HG03280 (cell line): ENCODE data around the gene HLA-DPA1.
A peak's percentile ranks its signal among the peaks of the same experiment; 100 is the strongest.

Experiments
- ATAC-seq: cut with Tn5 transposase; IDR thresholded peaks from one replicate; pipeline ENCODE4 v1.9.1; 2021; ENCODE audit warnings: mild to moderate bottlenecking, moderate library complexity; ENCODE audit not compliant: unreplicated experiment

The HLA-DPA1 gene

DNA sequence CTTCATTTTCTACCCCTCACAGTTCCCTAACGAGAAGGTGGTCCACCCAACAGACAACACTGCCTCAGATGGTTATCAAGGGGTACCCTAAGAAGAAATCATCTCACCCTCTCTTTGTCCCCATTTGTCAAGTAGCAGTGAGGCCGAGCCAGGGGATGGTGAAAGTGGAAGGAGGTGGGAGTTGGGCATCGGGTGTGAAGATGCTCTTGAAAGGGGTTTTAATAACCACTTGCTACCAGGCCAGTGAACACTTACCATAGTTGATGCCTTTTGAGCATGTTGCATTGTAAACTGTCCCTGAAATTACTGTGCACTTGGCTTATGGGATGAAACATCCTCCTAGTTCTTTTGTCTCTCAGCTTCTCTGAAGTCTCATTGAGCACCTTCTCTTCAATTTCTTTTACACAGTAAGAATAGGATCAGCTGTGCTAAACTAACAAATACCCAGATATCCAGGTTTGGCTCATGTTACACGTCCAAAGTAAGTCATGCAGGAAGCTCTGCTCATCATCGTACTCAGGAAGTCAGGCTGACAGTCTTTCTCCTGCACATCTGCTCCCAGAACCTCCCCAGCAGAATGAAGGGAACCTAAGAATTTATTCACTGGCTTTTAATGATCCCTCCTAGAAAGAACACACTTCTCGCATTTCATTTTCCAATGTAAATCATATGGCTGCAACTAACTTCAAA lies 15.6 kb upstream of the HLA-DPA1 start:
- no peak for ATAC-seq

DNA sequence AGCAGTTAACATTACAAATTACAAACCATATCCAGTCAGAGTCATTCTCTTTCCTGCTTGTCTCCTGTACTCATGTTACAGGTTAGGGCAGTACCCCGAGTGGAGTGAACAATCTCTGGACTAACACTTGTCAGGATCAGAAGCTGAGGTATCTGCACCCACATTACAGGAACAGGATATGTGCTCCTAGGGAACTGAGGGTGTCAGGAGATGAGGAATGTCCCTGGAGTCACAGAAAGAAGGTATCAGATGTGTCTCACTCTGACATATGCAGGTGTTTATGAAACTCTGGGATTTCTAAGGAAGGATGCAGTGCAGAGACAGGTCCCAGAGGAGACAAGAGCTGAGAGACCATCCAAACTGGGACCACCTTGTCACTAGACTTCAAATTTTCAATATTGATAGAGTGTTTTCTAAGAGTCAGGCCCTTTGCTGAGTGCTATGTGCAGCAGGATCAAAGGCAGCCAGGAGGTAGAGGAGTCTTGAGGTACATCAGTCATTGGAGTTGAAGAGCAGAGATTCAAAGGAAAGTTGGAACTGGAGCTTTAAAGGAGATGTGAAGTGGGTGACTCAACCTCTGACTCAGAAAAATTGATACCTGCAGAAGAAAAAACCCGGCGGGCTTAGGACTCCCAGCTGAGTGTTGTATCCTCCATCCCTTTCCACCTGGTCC lies 14.9 kb upstream of the HLA-DPA1 start:
- ATAC-seq = no peak

DNA sequence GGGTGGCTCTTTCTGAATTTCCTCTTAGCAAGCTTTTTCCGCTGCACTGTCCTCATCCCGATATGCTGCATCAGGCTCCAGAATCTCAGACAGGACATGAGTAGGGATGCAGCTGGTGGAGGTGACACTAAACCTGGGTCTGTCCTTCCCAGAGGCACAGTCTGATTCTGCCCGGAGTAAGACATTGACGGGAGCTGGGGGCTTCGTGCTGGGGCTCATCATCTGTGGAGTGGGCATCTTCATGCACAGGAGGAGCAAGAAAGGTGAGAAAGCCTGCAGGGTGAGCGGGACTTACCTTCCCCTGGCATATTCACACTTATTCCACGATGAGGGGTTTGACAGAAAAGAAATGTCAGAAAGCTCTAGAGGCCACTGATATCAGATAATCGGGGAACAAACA lies 12.2 kb upstream of the HLA-DPA1 start:
- ATAC-seq = no peak

DNA sequence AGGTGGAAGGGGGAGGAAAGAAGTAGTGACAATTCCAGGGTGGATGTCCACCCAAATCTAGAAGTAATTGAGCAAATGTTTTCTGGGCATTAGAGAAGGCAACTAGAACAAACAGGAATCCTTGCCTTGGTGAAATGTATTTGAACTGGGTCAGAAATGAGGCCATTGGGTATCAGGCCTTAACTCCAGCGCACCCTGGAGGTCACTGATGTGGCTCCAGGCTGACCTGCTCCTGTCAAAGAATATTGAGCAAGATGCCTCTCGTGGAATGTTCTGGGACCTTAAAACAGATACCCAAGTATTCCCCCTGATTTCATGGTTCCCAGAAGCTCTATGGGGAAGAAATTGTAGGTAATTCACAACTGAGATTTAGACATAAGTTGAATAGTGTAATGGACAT lies 9.3 kb upstream of the HLA-DPA1 start:
- no peak for ATAC-seq

DNA sequence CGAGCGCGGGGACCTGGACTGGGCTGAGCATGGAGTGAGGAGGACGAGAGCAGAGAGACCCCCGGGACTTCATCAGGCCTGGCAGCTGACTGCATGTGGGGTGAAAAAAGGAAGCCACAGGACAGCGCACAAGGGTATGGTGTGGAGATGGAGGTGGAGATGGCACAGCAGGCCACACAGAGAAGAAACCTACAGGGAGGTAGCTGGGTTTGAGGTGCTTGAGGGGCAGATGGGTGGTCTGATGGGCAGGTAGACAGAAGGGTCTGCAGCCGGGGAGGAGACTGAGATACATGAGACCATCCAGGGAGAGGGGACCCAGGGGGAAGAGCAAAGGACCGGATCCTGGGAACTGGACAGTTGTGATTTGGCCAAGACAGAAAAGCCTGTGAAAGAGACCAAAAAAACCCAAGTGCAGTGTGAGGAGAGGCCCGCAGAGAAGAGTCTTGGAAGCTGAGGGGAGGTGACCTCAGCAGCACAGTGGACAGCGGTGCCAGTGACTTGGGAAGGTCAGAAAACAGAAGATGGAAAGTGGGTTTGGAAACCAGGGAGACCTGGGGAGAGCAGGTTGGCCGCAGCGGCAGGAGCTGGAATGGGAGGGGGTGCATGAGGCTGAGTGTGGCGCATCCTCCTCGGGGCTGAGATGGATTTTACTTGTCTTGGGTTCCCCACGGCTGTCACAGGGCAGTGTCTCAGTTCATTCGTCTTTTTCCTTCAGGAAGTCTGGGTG lies 7.8 kb upstream of the HLA-DPA1 start:
- no peak for ATAC-seq

DNA sequence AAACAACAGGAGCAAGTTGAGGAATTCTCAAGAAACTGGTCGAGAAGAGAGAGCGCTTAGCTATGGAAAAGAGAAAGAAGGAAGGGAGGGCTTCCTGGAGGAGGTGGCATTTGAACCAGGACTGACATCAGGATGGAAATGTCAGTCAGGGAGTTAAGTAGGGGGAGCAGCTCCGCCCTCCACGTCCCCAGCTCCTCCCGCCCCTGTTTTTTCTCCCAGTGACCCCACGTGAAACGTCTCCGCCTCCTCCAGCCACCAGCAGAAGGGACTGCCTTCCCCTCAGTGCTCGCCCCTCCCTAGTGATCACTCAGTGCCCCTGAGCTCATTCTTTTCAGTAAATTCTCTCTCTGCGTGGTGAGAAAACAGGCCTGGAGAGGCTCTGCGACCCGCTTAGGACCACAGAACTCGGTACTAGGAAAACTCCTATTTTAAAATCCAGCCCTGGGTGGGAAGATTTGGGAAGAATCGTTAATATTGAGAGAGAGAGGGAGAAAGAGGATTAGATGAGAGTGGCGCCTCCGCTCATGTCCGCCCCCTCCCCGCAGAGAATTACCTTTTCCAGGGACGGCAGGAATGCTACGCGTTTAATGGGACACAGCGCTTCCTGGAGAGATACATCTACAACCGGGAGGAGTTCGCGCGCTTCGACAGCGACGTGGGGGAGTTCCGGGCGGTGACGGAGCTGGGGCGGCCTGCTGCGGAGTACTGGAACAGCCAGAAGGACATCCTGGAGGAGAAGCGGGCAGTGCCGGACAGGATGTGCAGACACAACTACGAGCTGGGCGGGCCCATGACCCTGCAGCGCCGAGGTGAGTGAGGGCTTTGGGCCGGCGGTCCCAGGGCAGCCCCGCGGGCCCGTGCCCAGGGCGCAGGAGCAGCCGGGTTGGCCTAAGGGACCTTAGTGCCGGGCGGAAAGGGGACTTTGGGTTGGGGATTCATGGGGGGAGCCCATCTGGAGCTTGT lies 7.0 kb upstream of the HLA-DPA1 start:
- ATAC-seq = no peak

DNA sequence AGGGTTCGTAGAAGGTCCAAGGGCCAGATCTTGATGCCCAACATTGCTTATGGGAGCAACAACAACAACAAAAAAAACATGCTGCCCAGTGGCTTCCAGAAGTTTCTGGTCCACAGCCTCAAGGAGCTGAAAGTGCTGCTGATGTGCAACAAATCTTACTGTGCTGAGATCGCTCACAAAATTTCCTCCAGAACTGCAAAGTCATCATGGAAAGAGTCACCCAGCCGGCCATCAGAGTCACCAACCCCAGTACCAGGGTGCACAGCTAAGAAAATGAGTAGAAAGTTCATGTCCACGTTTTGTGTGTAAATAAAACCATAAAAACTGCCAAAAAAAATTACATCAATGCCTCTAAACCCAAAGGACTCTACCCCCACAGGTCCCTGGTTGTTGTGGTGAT lies 6.1 kb upstream of the HLA-DPA1 start:
- no peak for ATAC-seq

DNA sequence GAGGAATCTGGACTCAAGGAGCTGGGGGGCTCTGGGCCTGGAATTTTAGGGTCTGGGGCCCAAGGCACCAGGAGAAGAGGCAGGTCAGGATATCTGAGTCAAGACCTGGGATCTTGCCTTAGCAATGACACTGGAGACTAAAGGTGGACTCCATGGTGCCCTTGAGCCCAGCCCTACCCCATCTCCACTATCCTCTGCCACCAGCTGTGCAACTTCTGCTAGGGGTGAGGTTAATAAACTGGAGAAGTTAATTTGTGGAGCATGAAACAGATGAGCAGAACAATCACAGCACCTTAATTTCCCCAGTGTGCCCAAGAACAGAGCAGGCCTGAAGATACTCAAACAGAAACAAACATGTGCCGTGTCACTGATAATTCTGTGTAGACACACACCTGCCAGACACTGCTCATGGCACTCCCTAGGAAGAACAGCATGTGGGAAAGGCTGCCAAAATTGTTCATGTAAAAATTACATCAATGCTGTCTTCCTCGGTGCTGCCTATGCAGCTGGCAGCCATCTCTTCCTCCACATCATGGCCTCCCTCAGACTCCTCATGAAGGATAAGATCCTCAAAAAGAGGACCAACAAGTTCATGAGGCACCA lies 5.6 kb upstream of the HLA-DPA1 start:
- ATAC-seq = no peak

DNA sequence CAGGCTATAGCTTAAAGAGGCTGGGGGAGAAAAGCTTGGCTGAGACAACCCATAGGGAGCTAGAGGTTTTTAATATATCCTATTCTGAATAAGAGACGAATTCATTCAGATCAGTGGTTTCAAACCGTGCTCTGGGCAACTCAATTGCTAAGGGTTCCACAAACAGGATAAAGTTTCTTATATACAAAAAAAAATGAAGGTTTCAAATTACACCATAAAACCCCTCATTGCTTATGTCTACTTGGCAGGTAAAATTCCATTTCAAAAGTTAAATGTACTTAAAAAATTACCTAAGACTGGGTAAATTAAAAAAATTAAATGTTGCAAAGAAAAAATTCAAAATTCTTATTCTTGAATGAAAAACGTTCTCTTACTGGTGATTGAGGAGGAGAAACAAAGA lies 5.0 kb upstream of the HLA-DPA1 start:
- no peak for ATAC-seq

DNA sequence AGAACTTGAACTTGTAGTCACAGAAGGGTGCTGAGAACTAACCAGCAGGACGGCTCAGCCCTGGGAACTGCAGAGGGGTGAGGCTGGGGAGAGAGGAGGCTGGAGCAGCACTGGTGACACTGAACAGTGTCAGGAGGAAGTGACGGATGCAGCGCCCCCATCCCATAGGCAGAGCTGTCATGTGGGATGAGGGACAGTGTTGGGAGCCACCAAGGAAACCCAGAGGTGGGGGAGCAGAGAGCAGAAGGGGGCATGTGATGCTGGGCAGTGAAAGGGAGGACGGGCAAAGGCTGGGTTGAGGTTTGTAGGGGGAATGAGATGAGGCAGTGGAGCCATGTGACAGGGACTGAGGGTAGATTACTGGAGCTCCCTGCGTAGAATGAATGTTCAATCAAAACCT lies 4.5 kb upstream of the HLA-DPA1 start:
- no peak for ATAC-seq

DNA sequence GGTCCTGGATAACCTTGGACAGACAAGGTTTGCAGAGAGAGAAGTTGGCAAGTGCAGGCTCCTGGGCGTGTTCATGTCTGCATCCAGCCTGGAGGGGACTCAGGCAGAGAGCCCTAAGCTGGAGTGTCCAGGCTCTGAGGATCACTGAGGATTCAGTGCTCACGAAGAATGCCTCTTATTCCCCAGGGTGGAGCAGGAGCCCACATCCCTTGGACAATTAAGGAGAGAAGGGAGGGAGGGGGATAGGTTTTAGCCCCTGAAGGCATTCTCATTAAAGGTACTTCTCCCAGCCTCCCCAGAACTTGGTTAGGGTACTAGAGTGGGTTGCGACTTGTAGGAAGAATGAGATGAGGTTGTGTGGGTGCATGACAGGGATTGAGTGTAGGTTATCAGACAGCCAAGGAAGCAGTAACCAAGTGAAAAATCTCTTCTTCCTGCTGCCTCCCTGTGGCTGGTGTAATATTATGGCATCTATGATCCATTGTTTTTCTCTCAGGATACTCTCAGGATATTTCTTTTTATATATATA lies 3.0 kb upstream of the HLA-DPA1 start:
- no peak for ATAC-seq

DNA sequence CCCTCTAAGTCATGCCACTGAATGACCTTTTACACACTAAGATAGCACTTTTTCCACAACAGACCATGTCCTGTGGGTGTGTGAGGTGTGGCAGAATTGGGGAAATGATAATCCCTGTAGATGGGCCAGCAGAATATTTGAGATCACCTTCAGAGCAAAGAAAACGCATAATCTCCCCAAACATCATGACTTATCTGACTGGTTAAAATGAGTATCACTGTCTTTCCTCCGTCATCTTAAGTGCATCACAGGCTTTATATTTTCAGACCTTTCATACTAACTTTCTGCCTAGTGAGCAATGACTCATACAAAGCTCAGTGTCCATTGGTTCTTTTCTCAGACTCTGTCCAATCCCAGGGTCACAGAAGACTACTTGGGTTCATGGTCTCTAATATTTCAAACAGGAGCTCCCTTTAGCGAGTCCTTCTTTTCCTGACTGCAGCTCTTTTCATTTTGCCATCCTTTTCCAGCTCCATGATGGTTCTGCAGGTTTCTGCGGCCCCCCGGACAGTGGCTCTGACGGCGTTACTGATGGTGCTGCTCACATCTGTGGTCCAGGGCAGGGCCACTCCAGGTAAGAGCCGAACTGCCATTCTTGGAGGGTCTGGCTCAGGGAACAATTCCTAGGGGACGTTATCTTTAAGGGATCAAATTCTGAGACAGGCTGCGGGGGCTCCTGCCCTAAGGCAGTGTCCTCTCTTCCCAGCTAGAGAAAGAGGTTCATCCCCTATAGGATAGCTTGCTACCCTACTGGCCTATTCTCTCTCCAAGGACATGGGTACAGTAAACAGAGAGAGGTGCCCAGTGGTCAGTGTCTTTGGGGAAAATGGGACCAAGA lies 2.3 kb upstream of the HLA-DPA1 start, which contains the start of gene HLA-DPB1:
Gene HLA-DPB1 (plus strand): TSS at position 423 of the 838 bp plus-strand sequence. CDS start 52 bp downstream, at position 475.
- peak; percentile 72 for ATAC-seq

DNA sequence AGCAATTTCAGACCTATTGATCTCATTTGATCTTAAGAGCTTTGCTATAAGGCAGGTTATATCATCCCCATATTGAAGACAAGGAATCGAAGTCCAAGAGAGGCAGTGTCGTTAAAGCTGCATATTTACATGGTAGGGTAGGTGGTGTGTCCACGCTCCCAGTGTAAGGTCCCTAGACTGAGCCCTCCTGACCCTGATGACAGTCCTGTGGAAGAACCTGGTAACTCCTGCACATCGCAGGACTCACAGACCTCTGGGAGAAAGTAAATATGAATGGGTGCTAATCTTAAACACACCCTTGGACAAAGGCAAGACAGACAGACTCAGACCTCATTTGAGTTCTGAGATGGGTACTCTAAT lies 1.7 kb upstream of the HLA-DPA1 start:
- peak; percentile 10 for ATAC-seq

DNA sequence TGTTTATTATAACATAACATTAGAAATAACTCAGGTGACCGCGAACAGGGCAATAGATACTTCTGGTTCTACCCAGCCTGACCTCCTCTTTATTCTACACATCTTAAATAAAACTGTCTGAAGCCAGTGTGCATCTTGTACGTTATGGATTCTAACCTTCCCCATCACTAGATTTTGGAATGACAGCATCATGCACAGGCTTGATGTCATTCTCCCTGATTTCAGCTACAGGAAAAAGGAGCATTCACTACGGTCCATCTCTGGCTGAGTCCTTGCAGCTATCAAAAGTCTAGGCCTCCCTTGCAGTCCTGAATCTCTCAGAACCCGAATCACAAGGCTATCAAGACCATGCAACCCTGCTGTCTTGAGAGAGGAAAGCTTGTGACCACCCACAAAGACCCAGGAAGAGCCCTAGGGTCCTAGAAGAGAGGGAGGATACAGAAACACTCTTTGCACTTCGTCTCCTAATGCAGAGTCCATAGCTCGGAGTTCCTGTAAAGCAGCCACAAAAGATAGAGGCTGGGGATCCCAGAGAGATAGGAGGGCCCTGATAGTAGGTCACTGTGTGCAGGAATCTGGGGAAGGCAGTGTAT lies 845 bp downstream of the HLA-DPA1 start:
- no peak for ATAC-seq

DNA sequence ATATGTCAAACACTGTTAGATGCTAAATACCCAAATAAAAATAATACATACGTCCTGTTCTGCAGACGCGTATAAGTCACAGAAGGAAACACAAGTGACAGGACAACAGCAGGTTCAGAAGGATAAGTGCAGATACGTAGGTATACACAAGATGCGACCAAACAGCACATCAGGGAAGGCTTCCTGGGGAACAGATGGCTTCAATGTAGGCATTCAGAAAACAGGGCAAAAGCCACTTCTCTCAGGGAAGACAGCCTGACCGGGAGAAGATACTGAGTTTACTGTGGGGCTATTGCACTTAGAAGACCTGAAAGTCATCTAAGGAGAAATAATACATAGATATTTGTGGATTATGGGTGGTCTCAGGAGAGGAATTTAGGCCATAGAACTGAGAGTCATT lies 1.9 kb downstream of the HLA-DPA1 start:
- no peak for ATAC-seq

DNA sequence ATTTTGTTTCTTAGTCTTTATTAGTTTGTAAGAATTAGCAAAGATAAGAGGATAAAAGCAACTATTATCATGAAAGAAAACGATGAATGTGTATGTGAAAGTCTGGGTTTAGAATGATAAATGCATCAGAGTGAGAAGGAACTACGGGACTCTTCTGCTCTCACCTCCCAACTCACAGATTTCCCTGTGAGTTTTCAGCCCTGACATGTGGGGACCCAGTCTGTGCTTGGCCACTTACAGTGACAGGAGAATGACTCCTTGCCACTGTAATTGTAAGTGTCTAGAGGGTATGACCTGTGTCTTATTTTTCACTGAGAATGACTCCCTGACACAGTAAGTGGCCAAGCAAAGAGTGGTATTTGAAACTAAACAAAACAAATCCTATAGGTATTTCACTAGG lies 2.5 kb downstream of the HLA-DPA1 start:
- ATAC-seq = no peak

DNA sequence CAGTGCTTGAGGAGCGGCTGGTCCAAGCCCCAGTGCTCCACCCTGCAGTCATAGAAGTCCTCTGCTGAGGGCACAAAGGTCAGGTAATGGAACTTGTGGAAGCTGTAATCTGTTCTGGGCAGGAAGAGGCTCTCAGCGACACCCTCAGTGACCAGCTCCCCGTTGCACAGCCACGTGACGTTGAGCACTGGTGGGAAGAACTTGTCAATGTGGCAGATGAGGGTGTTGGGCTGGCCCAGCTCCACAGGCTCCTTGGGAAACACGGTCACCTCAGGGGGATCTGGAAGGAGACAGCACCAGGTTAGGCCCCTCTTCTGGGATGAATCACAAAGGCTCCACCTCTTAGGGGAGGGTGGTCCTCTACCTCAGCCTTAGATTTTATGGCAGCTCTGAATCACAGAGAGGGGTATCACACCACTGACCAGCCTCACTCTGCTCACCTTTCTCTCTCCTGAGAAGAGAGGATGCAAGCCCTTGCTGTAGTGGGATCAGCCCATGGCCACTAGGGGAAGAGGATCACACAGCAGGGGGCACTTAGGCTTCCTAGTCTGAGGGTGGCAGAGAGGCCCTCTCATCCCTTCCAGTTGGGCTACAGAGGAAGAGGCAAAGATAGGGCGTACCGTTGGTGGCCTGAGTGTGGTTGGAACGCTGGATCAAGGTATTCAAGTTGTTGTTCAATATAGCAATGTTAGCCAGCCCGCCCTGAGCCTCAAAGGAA lies 4.3 kb downstream of the HLA-DPA1 start:
- no peak for ATAC-seq

DNA sequence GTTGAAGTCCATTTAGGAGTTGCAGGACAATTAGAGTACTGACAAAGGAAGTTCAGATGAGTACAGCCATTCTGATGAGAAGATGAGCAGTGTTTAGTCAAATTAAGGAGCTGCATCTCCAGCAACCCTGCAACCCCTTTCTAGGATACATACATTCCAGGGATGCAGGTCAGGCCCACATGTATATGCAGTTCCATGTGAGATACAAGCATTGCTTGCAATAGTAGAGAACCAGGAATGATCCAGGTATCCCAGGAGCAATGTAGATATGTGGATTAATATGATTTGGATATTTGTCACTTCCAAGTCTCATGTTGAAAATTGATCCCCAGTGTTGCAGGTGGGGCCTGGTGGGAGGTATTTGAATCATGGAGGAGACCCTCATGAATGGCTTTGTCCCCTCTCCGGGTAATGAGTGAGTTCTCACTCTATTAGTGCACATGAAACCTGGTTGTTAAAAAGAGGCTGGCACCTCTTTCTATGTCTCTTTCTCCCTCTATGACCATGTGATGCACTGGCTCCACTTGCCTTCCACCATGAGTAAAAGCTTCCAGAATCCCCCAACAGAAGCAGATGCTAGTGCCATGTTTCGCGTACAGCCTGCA lies 6.4 kb downstream of the HLA-DPA1 start:
- ATAC-seq = no peak
